HG02840 (cell line): ENCODE data around the gene MGMT.

Experiments
- ATAC-seq: cut with Tn5 transposase; IDR thresholded peaks from one replicate; pipeline ENCODE4 v1.9.1; 2021; ENCODE audit warnings: mild to moderate bottlenecking, moderate library complexity, moderate number of reproducible peaks; ENCODE audit not compliant: unreplicated experiment, low FRiP score

The MGMT gene

DNA sequence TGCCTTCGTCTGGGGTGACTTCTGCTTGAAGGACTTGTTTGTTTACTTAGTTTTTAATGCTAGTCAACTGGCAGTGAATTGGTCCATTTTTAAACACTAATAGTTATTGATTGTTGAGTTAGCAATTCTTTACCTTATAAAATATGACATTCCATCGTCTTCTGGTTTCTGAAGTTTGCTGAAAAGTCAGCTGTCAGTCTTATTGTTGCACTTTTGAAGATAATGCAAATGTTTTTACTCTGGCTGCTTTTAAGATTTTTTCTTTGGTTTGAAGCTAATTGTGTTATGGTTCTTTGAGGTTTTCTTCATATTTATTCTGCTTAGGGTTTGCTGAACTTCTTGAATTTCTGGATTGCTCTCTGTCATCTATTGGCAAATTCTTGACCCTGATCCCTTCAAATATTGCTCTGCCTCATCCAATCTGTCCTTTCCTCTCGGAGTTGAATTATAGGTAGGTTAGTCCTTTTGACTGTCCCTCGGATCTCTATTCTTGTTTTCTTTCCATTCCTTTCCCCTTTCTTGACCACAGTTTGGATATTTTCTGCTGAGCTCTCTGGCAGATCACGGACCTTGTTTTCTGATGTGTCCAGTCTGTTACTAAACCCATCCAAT is 24.2 kb downstream of the MGMT start:
- ATAC-seq: no peak

DNA sequence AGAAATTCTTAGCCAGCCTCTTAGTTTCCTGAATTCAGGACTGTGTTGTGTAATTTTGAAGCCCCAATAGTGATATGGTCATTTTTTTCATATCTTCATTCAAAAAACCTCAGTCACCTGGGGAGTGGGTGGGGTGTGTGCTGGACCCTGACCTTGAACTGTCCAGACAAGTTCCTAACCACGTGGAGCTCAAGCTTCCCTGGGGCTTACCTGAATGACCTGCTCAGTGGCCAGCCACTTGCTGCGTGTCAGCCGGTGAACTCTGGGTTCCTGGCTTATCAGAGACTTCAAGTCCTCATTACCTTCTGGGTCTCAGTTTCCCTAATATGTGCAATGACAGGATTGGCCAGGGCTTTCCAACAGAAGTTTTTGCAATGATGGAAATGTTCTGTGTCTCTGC is 27.1 kb downstream of the MGMT start:
- ATAC-seq: no peak

DNA sequence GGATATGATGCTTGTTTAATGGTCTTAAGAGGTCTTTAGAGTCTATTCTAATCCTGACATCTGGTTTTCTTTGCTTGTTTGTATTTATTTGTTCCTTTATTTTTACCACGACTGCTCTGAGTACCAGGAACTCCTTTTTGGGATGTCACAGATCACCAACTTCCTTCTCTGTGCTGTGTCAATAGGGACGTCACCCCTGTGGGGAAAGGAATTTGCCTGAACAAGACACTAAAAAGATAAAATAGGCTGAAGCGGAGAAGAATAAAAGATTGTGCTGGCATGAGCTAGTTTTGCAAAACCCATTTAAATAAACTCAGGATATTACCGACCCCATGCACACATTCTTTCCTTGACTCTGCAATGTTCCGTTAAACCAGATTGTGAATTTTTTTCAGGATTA is 27.7 kb downstream of the MGMT start:
- ATAC-seq: no peak

- ATAC-seq: no peak
Observed at GRCh38 chr10:129495256-129495655, 28.2 kb downstream of the MGMT start.

- ATAC-seq: no peak
Observed at GRCh38 chr10:129495698-129496097, 28.7 kb downstream of the MGMT start.

DNA sequence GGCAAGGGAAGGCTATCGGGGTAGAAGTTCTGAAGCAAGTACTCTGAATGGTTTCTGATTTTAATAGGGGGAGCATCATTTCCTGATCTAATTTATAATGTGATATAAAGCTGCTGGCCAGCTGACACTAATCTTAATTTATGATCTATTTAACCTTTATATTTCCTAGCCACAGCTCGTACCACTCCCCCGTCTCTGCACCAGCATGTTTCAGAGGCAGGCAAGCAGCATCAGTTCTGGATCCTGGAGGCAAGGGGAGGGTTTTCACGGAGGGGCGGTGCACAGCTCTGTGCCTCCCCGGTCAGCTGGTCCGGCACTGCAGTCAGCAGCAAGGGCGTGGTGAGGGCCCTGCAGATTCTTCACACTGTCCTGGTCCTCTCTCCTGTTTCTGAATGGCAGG is 30.0 kb downstream of the MGMT start:
- ATAC-seq: no peak

GRCh38 chr10:129498680-129499079 is 31.6 kb downstream of the MGMT start:
- ATAC-seq: no peak

GRCh38 chr10:129500617-129501339 is 33.7 kb downstream of the MGMT start:
- ATAC-seq: no peak

DNA sequence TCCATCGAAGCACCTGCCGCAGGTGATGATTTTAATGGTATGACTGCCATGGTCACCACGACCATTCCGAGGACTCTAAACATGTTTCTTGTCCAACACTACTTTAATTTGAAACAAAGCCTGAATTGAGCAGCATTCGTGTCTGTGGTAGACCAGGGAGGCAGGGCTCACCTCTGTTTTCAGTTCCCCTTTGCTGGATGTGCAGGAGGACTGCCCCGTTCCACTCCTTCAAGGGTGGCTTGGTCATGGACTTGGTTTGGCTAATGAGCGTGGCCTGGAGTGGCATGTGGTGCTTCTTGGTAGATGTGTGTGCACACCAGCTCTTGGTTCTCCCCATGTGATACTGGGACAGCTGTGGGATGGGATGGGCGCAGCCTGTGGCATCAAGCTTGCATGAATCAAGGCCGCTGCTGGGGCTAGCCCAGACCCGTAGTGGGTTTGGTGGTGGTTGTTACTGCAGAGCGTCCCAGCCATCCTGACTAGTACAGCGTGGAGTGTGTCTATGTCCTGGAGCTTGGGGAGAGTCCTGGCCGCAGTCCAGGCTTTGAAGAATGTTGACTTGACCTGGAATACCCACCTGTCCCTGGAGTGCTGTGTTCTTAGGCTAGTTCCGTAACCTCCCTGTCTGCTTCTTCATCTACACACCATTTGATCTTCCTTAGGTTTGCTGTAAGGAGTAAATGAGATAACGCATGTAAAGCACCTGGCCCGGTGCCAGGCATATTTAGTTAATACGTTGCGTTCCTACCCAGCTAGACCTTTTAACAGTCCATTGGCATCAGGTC is 34.8 kb downstream of the MGMT start:
- no peak for ATAC-seq

DNA sequence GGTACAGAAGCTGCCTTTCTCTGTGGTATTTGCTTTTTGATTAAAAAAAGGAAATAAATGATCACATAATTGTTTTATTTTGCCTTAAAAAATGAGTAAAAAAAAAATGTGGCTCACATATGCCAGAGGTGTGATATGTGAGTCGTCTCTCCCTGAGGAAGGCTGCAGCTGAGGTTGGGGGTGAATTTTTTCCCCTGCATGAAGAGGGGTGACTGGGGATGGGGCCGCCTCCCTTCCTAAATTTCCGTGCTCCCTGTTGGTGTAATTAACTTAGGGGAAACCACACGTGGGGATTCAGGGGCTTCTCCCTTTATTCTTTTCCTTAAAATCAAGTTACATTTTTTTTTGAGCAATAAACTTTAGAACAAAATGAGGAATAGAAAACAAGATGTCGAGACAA is 35.4 kb downstream of the MGMT start:
- no peak for ATAC-seq

GRCh38 chr10:129505500-129506075 is 38.5 kb downstream of the MGMT start:
- ATAC-seq: no peak

- ATAC-seq: no peak
Observed at GRCh38 chr10:129506101-129506797, 39.2 kb downstream of the MGMT start.

- ATAC-seq: no peak
Observed at GRCh38 chr10:129507216-129507889, 40.3 kb downstream of the MGMT start.

- ATAC-seq: no peak
Observed at GRCh38 chr10:129509155-129509554, 42.1 kb downstream of the MGMT start.

- ATAC-seq: no peak
Observed at GRCh38 chr10:129509835-129510234, 42.8 kb downstream of the MGMT start.

DNA sequence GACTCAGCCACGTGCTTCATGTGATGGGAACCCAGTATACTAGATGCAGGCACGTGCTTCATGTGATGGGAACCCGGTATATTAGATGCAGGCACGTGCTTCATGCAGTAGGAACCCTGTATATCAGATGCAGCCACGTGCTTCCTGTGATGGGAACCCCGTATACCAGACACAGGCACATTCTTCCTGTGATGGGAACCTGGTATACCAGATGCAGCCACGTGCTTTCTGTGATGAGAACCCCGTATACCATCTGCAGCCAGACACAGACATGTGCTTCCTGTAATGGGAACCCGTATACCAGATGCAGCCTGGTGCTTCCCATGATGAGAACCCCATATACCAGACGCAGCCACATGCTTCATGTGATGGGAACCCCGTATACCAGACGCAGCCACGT is 44.0 kb downstream of the MGMT start:
- no peak for ATAC-seq

DNA sequence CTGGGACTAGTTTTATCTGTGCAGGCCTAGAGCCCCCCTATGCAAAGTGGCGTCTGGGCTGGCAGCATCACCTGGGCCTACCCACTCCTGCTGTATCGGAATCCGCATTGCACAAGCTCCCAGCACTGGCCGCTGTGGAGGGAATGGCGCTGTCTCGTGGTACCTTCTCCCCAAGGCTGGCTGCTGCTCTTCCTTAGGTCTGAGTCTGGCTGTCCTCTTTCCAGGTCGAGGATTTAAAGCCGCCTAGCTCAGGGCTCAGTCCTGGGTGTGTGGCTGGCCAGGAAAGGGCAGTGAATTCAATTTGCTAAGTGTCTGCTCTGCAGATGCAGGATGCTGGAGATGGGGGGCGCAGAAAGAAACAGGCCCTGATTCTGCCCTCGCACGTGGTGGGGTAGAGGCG is 44.7 kb downstream of the MGMT start:
- ATAC-seq: no peak

DNA sequence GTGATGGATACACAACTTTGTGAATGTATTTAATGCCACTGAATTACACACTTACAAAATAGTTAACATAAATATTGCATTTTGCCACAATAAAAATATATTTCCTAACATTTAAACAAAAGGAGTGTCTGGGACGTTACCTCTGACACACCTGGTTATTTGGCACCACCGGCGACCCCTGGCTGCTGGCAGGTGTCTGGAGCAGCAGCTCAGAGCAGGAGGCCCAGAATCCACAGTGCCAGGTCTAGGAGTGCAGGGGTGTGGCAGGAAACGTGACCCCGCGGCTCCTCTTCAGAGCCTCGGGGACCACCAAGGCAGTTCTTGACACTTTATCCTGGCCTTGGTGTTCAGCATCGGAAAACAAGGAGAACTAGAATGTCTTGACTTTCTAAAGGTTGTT is 46.3 kb downstream of the MGMT start:
- no peak for ATAC-seq

- ATAC-seq: no peak
Observed at GRCh38 chr10:129514568-129515451, 47.8 kb downstream of the MGMT start.
